Subcutaneous adipose tissue (tissue), 4 donors: ENCODE measurements around the gene CLDN10. TPM values are rescaled to one million over a fixed set of nuclear protein-coding genes. Genes with fewer than 3 reads are reported as not detected.

Experiments used
- CTCF ChIP-seq: fragments of 450-650 bp; IDR thresholded peaks from one replicate; pipeline ENCODE4 v1.5.1; 2016; ENCODE audit warnings: low read depth, mild to moderate bottlenecking, control low read depth, antibody characterized with exemption, moderate library complexity
- total RNA-seq, 4 donors: library from RNA; depleted of rRNA; stranded (reverse); fragments of >200 nt; gene quantifications; one replicate each; pipeline ENCODE4 v1.1.0, GENCODE V29; 2016

The CLDN10 gene, protein sequence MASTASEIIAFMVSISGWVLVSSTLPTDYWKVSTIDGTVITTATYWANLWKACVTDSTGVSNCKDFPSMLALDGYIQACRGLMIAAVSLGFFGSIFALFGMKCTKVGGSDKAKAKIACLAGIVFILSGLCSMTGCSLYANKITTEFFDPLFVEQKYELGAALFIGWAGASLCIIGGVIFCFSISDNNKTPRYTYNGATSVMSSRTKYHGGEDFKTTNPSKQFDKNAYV
- under 1 TPM in 1 of 4 donors, not detected in 3; 0.75 TPM for total RNA-seq

- TF ChIP-seq CTCF: no peak
These were observed at the start of gene CLDN10 for GRCh38 chr13:95552539-95553441. TSS of gene CLDN10 (plus strand) at chr13:95552720. CDS start at chr13:95552754, 34 bp downstream.

- no peak for TF ChIP-seq CTCF
These were observed 48.9 kb upstream of the CLDN10 start for GRCh38 chr13:95503662-95504061.

DNA sequence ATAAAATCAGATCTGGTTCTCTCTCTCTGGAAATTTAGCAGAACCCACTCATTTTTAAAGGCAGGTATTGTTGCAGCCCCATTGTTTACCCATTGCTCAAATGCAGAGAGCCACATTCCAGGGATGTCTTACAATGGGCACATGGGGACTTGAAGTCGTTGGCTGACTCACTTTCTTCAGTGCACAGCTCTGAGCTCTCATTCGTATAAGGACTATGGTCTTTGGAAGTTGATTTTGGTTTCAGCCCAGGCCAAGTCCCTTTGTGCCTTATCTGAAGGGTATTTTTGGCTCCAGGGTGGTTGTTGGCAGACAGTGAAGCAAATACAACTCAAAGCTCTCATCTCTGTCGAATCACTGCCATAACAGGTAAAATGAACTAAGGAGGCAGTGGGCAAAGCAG lies 47.3 kb upstream of the CLDN10 start:
- TF ChIP-seq CTCF: no peak

- no peak for TF ChIP-seq CTCF
These were observed 46.5 kb upstream of the CLDN10 start for GRCh38 chr13:95505986-95506385.

GRCh38 chr13:95507991-95508390 lies 44.5 kb upstream of the CLDN10 start:
- no peak for TF ChIP-seq CTCF

DNA sequence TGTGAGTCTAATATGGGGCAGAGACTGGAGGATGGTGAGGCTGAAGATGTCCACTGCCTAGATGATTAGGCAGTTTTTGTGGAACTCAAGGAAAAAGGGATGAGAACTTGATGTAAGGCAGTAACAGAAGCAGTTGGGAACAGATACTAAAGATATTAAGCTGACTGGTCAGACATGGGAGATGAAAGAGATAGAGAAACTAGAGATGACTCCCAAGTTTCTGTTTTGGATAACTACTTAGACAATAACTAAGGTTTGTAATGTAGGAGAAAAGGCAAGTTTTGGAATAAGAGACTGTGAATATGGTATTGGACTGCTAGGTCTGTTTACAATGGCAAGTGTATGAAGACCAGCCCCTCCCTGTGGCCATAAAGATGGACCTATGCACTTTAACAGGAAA lies 43.5 kb upstream of the CLDN10 start:
- TF ChIP-seq CTCF: no peak

- TF ChIP-seq CTCF: no peak
These were observed 42.8 kb upstream of the CLDN10 start for GRCh38 chr13:95509521-95510310.
